Endothelial cell of umbilical vein (primary cell): ENCODE measurements around the gene HECW1. TPM values are rescaled to one million over a fixed set of nuclear protein-coding genes. Genes with fewer than 3 reads are reported as not detected.

ENCODE experiments used
- BruUV-seq: library from RNA; stranded (reverse); fragments of 400-500 nt; replicated peaks from 2 replicates; lab custom pipeline; 2021; lab: Mats Ljungman, UMichigan
- CTCF ChIA-PET: fragments of 300-600, 350-600 bp; sonication (Branson Sonifier 250); formaldehyde crosslinking; loops from one replicate; lab custom pipeline; 2021; ENCODE audit warnings: antibody characterized with exemption, inconsistent platforms; lab: Charles Lee
- POLR2A ChIA-PET: fragments of 300-600, 350-600 bp; sonication (Branson Sonifier 250); formaldehyde crosslinking; loops from one replicate; lab custom pipeline; 2021; ENCODE audit warnings: antibody characterized with exemption, inconsistent platforms; lab: Charles Lee
- DNase-seq: peaks from one replicate; pipeline ENCODE4 v3.0.0-alpha.2; 2011; ENCODE audit warnings: low read depth, low spot score
- FAIRE-seq: peaks from 2 replicates; lab custom pipeline; 2011; peaks lifted over from hg19 to GRCh38; lab: Jason Lieb, UNC
- H2AFZ ChIP-seq: 2 replicates; pipeline ENCODE4 v1.6.0; 2012; ENCODE audit warnings: low read depth, low read length, control low read depth, inconsistent platforms
- H3K27ac ChIP-seq: 2 replicates; pipeline ENCODE4 v1.5.1; 2011; ENCODE audit warnings: low read depth, mild to moderate bottlenecking, control low read depth, low read length, moderate library complexity; ENCODE audit not compliant: insufficient read depth
- H3K27me3 ChIP-seq, 2 experiments: 2 replicates each; pipeline versions ENCODE4 v1.6.0 to v1.6.1; 2011; ENCODE audit warnings: low read length in 2 of 2, mixed read lengths in 1 of 2; ENCODE audit not compliant: control insufficient read depth in 2 of 2, insufficient read depth in 2 of 2
- H3K36me3 ChIP-seq, 2 experiments: 2 replicates in 1 of 2; 3 replicates in 1 of 2; pipeline ENCODE4 v1.5.1; 2011; ENCODE audit warnings: low read length in 2 of 2, mild to moderate bottlenecking in 1 of 2, moderate library complexity in 1 of 2; ENCODE audit not compliant: control insufficient read depth in 2 of 2, insufficient read depth in 2 of 2; ENCODE audit errors: extremely low read depth in 1 of 2
- H3K4me1 ChIP-seq: 3 replicates; pipeline ENCODE4 v1.5.1; 2011; ENCODE audit warnings: mild to moderate bottlenecking, low read length; ENCODE audit not compliant: control insufficient read depth, insufficient read depth; ENCODE audit errors: extremely low read depth
- H3K4me2 ChIP-seq: 2 replicates; pipeline ENCODE4 v1.6.1; 2011; ENCODE audit warnings: low read length, control low read depth, mixed read lengths; ENCODE audit not compliant: insufficient read depth
- H3K4me3 ChIP-seq, 3 experiments: fragments of 200-600 bp in 1 of 3; sonication (generic), shearing (Covaris generic) in 1 of 3; replicated peaks in 1 of 3; 2 replicates each; pipeline ENCODE4 v1.5.1; 2011 to 2016; ENCODE audit warnings: control low read depth in 3 of 3, low read length in 3 of 3, mild to moderate bottlenecking in 2 of 3, inconsistent platforms in 1 of 3, low read depth in 1 of 3, moderate library complexity in 1 of 3; ENCODE audit not compliant: insufficient read depth in 1 of 3
- H3K79me2 ChIP-seq: 2 replicates; pipeline ENCODE4 v1.6.0; 2012; ENCODE audit warnings: low read length, inconsistent platforms; ENCODE audit not compliant: control insufficient read depth, insufficient read depth
- H3K9ac ChIP-seq: replicated peaks from 2 replicates; pipeline ENCODE3; 2011; ENCODE audit warnings: low read length, control low read depth; ENCODE audit not compliant: insufficient read depth; ENCODE audit errors: extremely low read depth
- H3K9me1 ChIP-seq: replicated peaks from 3 replicates; pipeline ENCODE4 v1.6.0; 2011; ENCODE audit warnings: mild to moderate bottlenecking, low read length; ENCODE audit not compliant: control insufficient read depth, insufficient read depth; ENCODE audit errors: extremely low read depth
- H3K9me3 ChIP-seq: replicated peaks from 2 replicates; pipeline ENCODE4 v1.5.1; 2012; ENCODE audit warnings: low read length, inconsistent platforms; ENCODE audit not compliant: control insufficient read depth, insufficient read depth
- H4K20me1 ChIP-seq: replicated peaks from 2 replicates; pipeline ENCODE3; 2011; ENCODE audit warnings: mild to moderate bottlenecking, low read length; ENCODE audit not compliant: control insufficient read depth, insufficient read depth; ENCODE audit errors: extremely low read depth
- EZH2 ChIP-seq: IDR thresholded peaks from 2 replicates; pipeline ENCODE4 v1.6.1; 2012; ENCODE audit warnings: borderline replicate concordance, low read depth, mild to moderate bottlenecking, moderate library complexity, low read length, inconsistent platforms; ENCODE audit not compliant: severe bottlenecking
- FOS ChIP-seq: IDR thresholded peaks from 2 replicates; pipeline ENCODE4 v1.6.1; 2011; ENCODE audit warnings: mild to moderate bottlenecking, low read length, moderate library complexity, borderline replicate concordance; ENCODE audit not compliant: insufficient read depth
- GATA2 ChIP-seq: IDR thresholded peaks from 2 replicates; pipeline ENCODE4 v1.7.0; 2011; ENCODE audit warnings: low read depth, mild to moderate bottlenecking, moderate library complexity, mixed read lengths, low read length; ENCODE audit not compliant: insufficient read length, insufficient read depth
- JUN ChIP-seq: IDR thresholded peaks from 2 replicates; pipeline ENCODE4 v1.6.1; 2011; ENCODE audit warnings: borderline replicate concordance, low read depth; ENCODE audit not compliant: insufficient read length, insufficient read depth
- MAX ChIP-seq: IDR thresholded peaks from 2 replicates; pipeline ENCODE4 v1.6.1; 2011; ENCODE audit not compliant: insufficient read depth, insufficient read length
- MYC ChIP-seq: IDR thresholded peaks from one replicate; pipeline ENCODE4 v1.6.1; 2011; ENCODE audit warnings: mild to moderate bottlenecking, low read depth, low read length
- POLR2A ChIP-seq: IDR thresholded peaks from 2 replicates; pipeline ENCODE4 v1.6.1; 2012; ENCODE audit warnings: low read depth, mild to moderate bottlenecking, control low read depth, low read length
- POLR2AphosphoS5 ChIP-seq: IDR thresholded peaks from 2 replicates; pipeline ENCODE4 v1.6.1; 2012; ENCODE audit warnings: low read depth, mild to moderate bottlenecking, control low read depth, low read length, moderate library complexity; ENCODE audit not compliant: insufficient read depth
- dilution Hi-C: fragments of 300-500 bp; cut with MboI; formaldehyde crosslinking; loops from one replicate; pipeline ENCODE4 v1.15.0; 2019; ENCODE audit warnings: low sequenced_read_pairs; ENCODE audit not compliant: extremely low pct_ligation_motif_present
- intact Hi-C: fragments of 100-400 bp; cut with micrococcal nuclease; formaldehyde crosslinking; loops from one replicate; pipeline ENCODE4 v1.10.0; 2022
- polyA plus RNA-seq, 4 experiments: library from polyadenylated mRNA; depleted of rRNA in 3 of 4; stranded (reverse) in 3 of 4; unstranded in 1 of 4; fragments of >200 nt; gene quantifications; 2 replicates each; pipeline versions ENCODE4 v1.2.1 to v1.2.3, GENCODE V29; 2011 to 2012; ENCODE audit warnings: missing spikeins in 1 of 4
- total RNA-seq: library from RNA; stranded (reverse); gene quantifications from 2 replicates; pipeline ENCODE4 v1.2.3, GENCODE V29; 2021
- TF ChIP-seq, protein P1 (sequence below), 2 donors: IDR thresholded peaks; 1 replicate in 1 of 2; 2 replicates in 1 of 2; pipeline ENCODE4 v1.5.1; 2011; ENCODE audit warnings: low read length in 2 of 2, mild to moderate bottlenecking in 2 of 2, moderate library complexity in 2 of 2, control low read depth in 1 of 2, inconsistent platforms in 1 of 2, low read depth in 1 of 2; ENCODE audit not compliant: insufficient read depth in 1 of 2; ENCODE audit errors: extremely low read depth in 1 of 2

HECW1 gene
- total and polyA plus RNA-seq, 2 donors (not counting 3 experiments of a cell fraction or from before 2014, with no cell fraction given), result not detected

GRCh38 chr7:43589133-43589478, 476.7 kb downstream of the HECW1 start:
- intact Hi-C loops, result loop anchor here (10.0 kb wide), 1 partner anchor 654 kb away; the partner anchor contains the start of genes MRPL32 and PSMA2
- no TSS peak for BruUV-seq
- no peak overlapping the region for H3K4me2 ChIP-seq

DNA sequence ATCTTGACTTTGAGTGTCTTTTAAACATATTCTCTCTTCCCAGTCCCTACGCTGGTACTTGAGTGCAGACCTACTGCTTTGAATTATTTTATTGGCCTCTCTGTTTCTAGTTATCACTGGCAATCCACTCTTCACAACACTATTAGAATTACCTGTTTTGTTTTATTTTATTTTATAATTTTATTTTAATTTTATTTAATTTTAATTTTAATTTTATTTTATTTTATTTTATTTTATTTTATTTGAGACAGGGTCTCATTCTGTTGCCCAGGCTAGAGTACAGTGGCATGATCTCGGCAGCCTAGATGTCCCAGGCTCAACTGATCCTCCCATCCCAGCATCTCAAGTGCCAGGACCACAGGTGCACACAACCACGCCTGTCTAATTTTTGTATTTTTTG, 477.3 kb downstream of the HECW1 start:
- ChIA-PET CTCF (no interaction called here), POLR2A (no interaction called here)
- no TSS peak for BruUV-seq
- Histone ChIP-seq H3K27ac (no peak overlapping the region), H3K27me3 (no peaks in the 10 kb centered on the region), H3K9me3 (no peaks in the 10 kb centered on the region), H4K20me1 (peaks cover 15% of the 10 kb centered on the region), H3K4me3 (no peak overlapping the region), H3K79me2 (peaks cover 100% of the 10 kb centered on the region), H2AFZ (no peak overlapping the region), H3K9ac (no peak overlapping the region), H3K4me1 (peaks cover 43% of the 10 kb centered on the region), H3K4me2 (no peak overlapping the region), H3K9me1 (no peaks in the 10 kb centered on the region), H3K36me3 (no peaks in the 10 kb centered on the region)
- intact Hi-C loops (loop anchor here (2.0 to 10.0 kb wide), 2 partner anchors 15 to 655 kb away; partner anchors contain the start of genes MRPL32 and PSMA2), dilution Hi-C loops (loop anchor here (25.0 kb wide), 1 partner anchor 123 kb away; no protein-coding TSS in a partner anchor)
- TF ChIP-seq JUN (no peak), POLR2AphosphoS5 (no peak), POLR2A (no peak), MYC (no peak), GATA2 (no peak), EZH2 (no peak), FOS (no peak), MAX (no peak)
- TF ChIP-seq, protein P1, sequence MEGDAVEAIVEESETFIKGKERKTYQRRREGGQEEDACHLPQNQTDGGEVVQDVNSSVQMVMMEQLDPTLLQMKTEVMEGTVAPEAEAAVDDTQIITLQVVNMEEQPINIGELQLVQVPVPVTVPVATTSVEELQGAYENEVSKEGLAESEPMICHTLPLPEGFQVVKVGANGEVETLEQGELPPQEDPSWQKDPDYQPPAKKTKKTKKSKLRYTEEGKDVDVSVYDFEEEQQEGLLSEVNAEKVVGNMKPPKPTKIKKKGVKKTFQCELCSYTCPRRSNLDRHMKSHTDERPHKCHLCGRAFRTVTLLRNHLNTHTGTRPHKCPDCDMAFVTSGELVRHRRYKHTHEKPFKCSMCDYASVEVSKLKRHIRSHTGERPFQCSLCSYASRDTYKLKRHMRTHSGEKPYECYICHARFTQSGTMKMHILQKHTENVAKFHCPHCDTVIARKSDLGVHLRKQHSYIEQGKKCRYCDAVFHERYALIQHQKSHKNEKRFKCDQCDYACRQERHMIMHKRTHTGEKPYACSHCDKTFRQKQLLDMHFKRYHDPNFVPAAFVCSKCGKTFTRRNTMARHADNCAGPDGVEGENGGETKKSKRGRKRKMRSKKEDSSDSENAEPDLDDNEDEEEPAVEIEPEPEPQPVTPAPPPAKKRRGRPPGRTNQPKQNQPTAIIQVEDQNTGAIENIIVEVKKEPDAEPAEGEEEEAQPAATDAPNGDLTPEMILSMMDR (IDR thresholded peaks at IDR 0.05; ENCODE audit: extremely low read depth in 1 of 2, insufficient read depth in 1 of 2, low read depth in 1 of 2, low read length in 2 of 2), result no peak
- DNase-seq (no peak), FAIRE-seq (no peak)

More at GRCh38 chr7:43589133-43589478, 476.7 kb downstream of the HECW1 start:
- H3K27me3 ChIP-seq, result no peaks in the 10 kb centered on the region
- no peaks in the 10 kb centered on the region for H3K36me3 ChIP-seq
- CTCF ChIA-PET, result interaction anchor here (9.5 kb wide), 1 partner anchor 111 kb away, joined by 603 read pairs; no protein-coding TSS in a partner anchor
- POLR2A ChIA-PET, result no interaction called here
- no peaks in the 10 kb centered on the region for H3K9me3 ChIP-seq
- peaks cover 15% of the 10 kb centered on the region for H4K20me1 ChIP-seq
- DNase-seq (no peak), FAIRE-seq (no peak)
- peaks cover 46% of the 10 kb centered on the region for H3K4me1 ChIP-seq
- peaks cover 100% of the 10 kb centered on the region for H3K79me2 ChIP-seq
- H2AFZ ChIP-seq, result no peak overlapping the region
- dilution Hi-C loops, result loop anchor here (25.0 kb wide), 1 partner anchor 123 kb away; no protein-coding TSS in a partner anchor
- H3K27ac ChIP-seq, result no peak overlapping the region
- no peak overlapping the region for H3K4me3 ChIP-seq
- no peak for TF ChIP-seq GATA2
- TF ChIP-seq MYC, result no peak
- no peak for TF ChIP-seq JUN
- TF ChIP-seq, protein P1 (IDR thresholded peaks at IDR 0.05; ENCODE audit: extremely low read depth in 1 of 2, insufficient read depth in 1 of 2, low read depth in 1 of 2, low read length in 2 of 2), result no peak
- H3K9me1 ChIP-seq, result no peaks in the 10 kb centered on the region
- no peak overlapping the region for H3K9ac ChIP-seq
